ENCODE measurements around the gene ERC2.

The ERC2 gene

GRCh38 chr3:55765906-55766701, 702.2 kb downstream of the ERC2 start:
- TF ChIP-seq CEBPB (IDR thresholded peaks at IDR 0.05) (no peak), ZBTB7A (IDR thresholded peaks at IDR 0.05; ENCODE audit: low read depth) (no peak)

DNA sequence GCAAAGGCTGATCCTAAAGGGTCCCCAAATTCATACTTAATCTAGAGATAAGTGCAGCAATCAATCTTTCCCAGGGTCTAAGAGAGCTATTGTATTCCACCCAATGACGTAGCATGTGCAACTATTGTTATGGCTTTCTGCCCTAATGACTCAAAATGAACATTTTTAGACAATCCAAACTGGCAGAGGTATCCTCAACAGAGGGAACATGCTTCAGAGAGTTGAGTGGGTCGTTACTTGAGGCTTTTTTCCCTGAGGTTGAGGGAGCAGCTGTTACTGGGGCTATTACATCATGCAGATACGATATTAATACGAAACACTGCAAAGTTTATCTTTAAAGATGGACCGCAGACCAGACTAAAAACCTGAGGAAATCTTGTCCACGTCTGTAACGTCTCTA, 702.9 kb downstream of the ERC2 start:
- TF ChIP-seq TEAD4 (IDR thresholded peaks at IDR 0.05) (no peak), EGR1 (IDR thresholded peaks at IDR 0.05) (no peak)
- TF ChIP-seq, protein P1, sequence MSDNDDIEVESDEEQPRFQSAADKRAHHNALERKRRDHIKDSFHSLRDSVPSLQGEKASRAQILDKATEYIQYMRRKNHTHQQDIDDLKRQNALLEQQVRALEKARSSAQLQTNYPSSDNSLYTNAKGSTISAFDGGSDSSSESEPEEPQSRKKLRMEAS (IDR thresholded peaks at IDR 0.05) = no peak

DNA sequence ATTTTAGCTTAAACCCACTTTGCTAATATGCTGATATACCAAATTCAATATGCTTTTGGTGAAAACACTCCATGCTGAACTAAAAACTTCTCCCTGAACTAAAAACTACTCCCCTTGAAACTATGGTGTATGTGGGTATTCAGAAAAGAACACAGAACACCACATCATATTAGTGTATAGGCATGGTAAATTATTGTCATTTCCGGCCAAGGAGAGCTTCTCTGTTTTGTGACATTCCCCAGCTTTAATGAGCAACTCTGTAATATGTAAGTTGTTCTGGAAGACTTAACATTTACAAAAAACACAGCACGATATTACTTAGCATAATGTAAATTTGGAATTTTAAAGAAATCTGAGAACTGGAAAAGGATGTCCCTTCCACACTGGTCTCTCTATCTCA, 711.3 kb downstream of the ERC2 start:
- TF ChIP-seq TEAD4 (IDR thresholded peaks at IDR 0.05) = no peak
- no peak for TF ChIP-seq RAD21 (IDR thresholded peaks at IDR 0.05; ENCODE audit: low read depth)
- no peak for TF ChIP-seq ZBTB7A (IDR thresholded peaks at IDR 0.05; ENCODE audit: low read depth)
- no peak for TF ChIP-seq EGR1 (IDR thresholded peaks at IDR 0.05)
- no peak for TF ChIP-seq USF1 (IDR thresholded peaks at IDR 0.05)
- TF ChIP-seq NFIC (IDR thresholded peaks at IDR 0.05) = no peak
- no peak for TF ChIP-seq CREB1 (IDR thresholded peaks at IDR 0.05; ENCODE audit: low read depth)
- TF ChIP-seq, protein P1 (IDR thresholded peaks at IDR 0.05) = no peak
- no peak for TF ChIP-seq YY1 (IDR thresholded peaks at IDR 0.05; ENCODE audit: low read depth)
- TF ChIP-seq CEBPB (IDR thresholded peaks at IDR 0.05) = no peak
- TF ChIP-seq TCF12 (IDR thresholded peaks at IDR 0.05; ENCODE audit: low read depth) = no peak
- TF ChIP-seq FOXM1 (IDR thresholded peaks at IDR 0.05; ENCODE audit: borderline replicate concordance, low read depth) = no peak
- no peak for TF ChIP-seq TAF1 (IDR thresholded peaks at IDR 0.05; ENCODE audit: low read depth)
- TF ChIP-seq REST (IDR thresholded peaks at IDR 0.05; ENCODE audit: low read depth) = no peak
- TF ChIP-seq EP300 (IDR thresholded peaks at IDR 0.05; ENCODE audit: borderline replicate concordance) = no peak

DNA sequence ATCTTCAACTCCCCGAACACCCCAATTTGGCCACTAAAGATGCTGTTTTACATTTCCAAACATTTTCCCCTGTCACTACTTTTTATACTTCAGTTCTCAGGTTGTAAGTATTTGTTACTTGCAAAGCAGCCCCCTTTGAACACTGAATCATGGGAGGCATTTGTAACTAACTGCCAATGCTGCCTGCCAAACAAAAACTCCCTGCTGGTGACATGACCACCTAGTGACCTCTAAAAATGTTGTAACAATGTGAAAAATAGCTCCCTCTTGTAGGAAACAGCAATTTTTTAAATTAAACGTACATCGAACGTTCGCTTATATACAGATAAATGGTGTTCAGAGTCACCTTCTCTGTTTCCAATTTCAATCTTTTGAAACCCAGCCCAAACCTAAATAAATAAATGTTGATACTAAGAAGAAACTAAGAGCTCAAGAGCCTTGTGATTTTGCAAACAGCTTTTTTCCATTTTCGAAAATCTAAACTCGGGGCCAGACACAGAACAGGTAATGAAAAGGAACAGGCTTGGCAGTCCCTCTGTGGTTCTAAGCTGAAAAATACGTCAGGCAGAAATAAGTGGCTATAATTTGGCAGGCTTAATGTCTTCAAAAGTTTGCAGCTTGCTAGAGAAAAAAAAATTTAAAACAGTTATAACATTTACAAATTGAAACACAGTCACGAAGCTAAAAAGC, 712.6 kb downstream of the ERC2 start:
- TF ChIP-seq EGR1 (IDR thresholded peaks at IDR 0.05) = no peak
- no peak for TF ChIP-seq TAF1 (IDR thresholded peaks at IDR 0.05; ENCODE audit: low read depth)

GRCh38 chr3:55752911-55753310, 715.4 kb downstream of the ERC2 start:
- no peak for TF ChIP-seq USF1 (IDR thresholded peaks at IDR 0.05)
- no peak for TF ChIP-seq TEAD4 (IDR thresholded peaks at IDR 0.05)
- no peak for TF ChIP-seq YY1 (IDR thresholded peaks at IDR 0.05; ENCODE audit: low read depth)
- no peak for TF ChIP-seq CREB1 (IDR thresholded peaks at IDR 0.05; ENCODE audit: low read depth)
- no peak for TF ChIP-seq REST (IDR thresholded peaks at IDR 0.05; ENCODE audit: low read depth)
- TF ChIP-seq FOXM1 (IDR thresholded peaks at IDR 0.05; ENCODE audit: borderline replicate concordance, low read depth) = no peak
- no peak for TF ChIP-seq ZBTB7A (IDR thresholded peaks at IDR 0.05; ENCODE audit: low read depth)
- TF ChIP-seq EP300 (IDR thresholded peaks at IDR 0.05; ENCODE audit: borderline replicate concordance) = no peak
- no peak for TF ChIP-seq NFIC (IDR thresholded peaks at IDR 0.05)
- TF ChIP-seq, protein P1 (IDR thresholded peaks at IDR 0.05) = no peak

DNA sequence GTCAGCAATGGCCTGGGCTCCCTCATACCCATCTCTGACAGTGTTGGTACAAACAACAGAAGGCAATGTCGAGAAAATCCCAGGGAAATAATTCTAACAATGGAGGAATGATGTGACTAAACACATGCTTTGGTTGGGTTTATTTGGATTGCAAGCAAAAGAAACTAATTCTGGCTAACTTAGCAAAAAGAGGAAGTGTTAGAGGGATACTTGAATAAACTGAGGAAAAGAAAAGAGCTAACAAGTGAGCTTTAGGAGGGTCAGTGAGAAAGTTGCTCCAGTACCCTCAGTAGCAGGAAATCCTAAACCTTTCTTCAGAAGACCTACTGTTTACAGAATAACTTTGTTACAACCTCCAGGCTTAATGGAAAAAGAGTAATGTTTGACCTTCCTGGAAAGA, 716.5 kb downstream of the ERC2 start:
- TF ChIP-seq CEBPB (IDR thresholded peaks at IDR 0.05) (no peak), NFIC (IDR thresholded peaks at IDR 0.05) (no peak), USF1 (IDR thresholded peaks at IDR 0.05) (no peak), FOXM1 (IDR thresholded peaks at IDR 0.05; ENCODE audit: borderline replicate concordance, low read depth) (no peak)

Measured in Ishikawa (cell line).